HUES6 (cell line): Measurements from ENCODE around the gene MAP2K5.
"Not testable (repeated sequence)": the region's sequence is repeated elsewhere in the genome, so short reads cannot be mapped to it uniquely, and the experiment has no call there.

Experiments used
- H3K27ac ChIP-seq: 2 replicates; pipeline ENCODE4 v1.7.0; 2013; ENCODE audit warnings: low read depth, mild to moderate bottlenecking, low read length, inconsistent platforms
- H3K27me3 ChIP-seq: 2 replicates; pipeline ENCODE4 v1.6.1; 2013; ENCODE audit warnings: low read length; ENCODE audit not compliant: control insufficient read depth, insufficient read depth
- H3K36me3 ChIP-seq: 2 replicates; pipeline ENCODE4 v1.6.1; 2013; ENCODE audit warnings: low read length; ENCODE audit not compliant: control insufficient read depth, insufficient read depth
- H3K4me1 ChIP-seq: 2 replicates; pipeline ENCODE4 v1.6.1; 2013; ENCODE audit warnings: low read length; ENCODE audit not compliant: control insufficient read depth, insufficient read depth
- H3K4me3 ChIP-seq: 2 replicates; pipeline ENCODE4 v1.5.1; 2013; ENCODE audit warnings: low read depth, low read length
- H3K9ac ChIP-seq: one replicate; pipeline ENCODE4 v1.6.1; 2013; ENCODE audit warnings: mild to moderate bottlenecking, low read length
- H3K9me3 ChIP-seq: 2 replicates; pipeline ENCODE4 v1.6.1; 2013; ENCODE audit warnings: low read depth, low read length; ENCODE audit not compliant: control insufficient read depth, insufficient read depth

MAP2K5 gene

DNA sequence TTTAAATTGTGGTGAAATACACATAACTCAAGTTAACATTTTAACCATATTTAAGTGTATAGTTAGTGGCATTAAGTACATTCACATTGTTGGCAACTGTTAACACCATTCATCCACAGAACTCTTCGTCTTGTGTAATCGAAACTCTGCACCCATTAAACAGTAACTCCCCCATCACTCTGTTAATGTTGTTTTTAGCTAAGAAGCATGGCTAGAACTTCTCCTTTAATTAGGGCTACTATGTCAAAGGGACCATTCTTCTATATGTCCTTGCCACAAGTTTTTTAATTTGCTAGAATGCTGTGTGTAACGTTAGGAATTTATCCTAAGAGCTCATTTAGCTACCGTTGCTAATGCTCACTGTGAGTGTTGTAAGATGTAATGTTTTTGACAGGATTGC is 60.6 kb downstream of the MAP2K5 start:
- Histone ChIP-seq H3K4me3 (no peak overlapping the region), H3K36me3 (0 out of 2 replicates have a peak, but pooled peaks cover 4% of the 10 kb centered on the region), H3K9me3 (no peaks in the 10 kb centered on the region), H3K27me3 (no peaks in the 10 kb centered on the region), H3K27ac (no peak overlapping the region), H3K9ac (no peak overlapping the region), H3K4me1 (peaks cover 4% of the 10 kb centered on the region; the same call in 1 of the 2 replicates)

DNA sequence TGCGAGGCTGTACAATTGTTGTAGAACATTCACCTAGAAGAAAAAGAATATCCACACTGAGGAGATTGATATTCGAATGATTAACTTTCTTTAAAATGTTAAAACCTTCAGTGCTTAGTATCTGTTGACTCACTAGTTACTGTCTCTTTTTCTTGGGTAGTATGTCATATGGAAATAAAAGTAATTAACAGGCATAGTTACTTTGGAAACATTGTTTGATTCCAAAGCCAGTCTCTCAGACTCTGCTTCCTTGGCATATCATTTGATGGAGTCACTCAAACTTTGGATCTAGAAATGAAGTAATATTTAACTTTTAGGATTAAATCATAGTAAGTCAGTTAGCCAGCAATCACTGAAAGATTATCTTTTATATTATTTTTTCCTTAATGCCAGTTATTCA is 63.4 kb downstream of the MAP2K5 start:
- Histone ChIP-seq H3K36me3 (no peaks in the 10 kb centered on the region), H3K27ac (no peak overlapping the region), H3K4me1 (peaks cover 4% of the 10 kb centered on the region; the same call in 1 of the 2 replicates), H3K9ac (no peak overlapping the region), H3K27me3 (no peaks in the 10 kb centered on the region), H3K9me3 (no peaks in the 10 kb centered on the region), H3K4me3 (no peak overlapping the region)

DNA sequence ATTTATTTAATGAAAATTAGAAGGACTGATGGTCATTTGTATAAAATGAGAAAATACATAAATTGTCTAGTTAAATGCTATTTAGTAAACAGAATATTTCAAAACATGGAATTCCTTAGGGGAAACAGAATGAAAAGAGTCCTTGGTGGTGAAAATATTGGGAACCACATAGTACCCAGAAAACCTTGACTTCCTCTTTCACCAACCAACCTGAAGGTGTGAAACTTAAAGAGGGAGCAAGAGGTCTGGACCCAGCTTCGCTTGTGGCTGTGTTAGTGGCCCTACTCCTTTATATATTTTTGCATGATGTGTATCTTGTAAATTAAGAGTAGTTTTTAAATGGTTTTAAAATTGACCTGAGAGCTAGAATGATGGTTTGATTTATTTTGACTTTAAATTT is 64.2 kb downstream of the MAP2K5 start:
- H3K9ac ChIP-seq: no peak overlapping the region
- no peak overlapping the region for H3K4me3 ChIP-seq
- H3K4me1 ChIP-seq: peaks cover 4% of the 10 kb centered on the region; the same call in 1 of the 2 replicates
- no peaks in the 10 kb centered on the region for H3K9me3 ChIP-seq
- no peak overlapping the region for H3K27ac ChIP-seq
- H3K36me3 ChIP-seq: no peaks in the 10 kb centered on the region
- no peaks in the 10 kb centered on the region for H3K27me3 ChIP-seq

DNA sequence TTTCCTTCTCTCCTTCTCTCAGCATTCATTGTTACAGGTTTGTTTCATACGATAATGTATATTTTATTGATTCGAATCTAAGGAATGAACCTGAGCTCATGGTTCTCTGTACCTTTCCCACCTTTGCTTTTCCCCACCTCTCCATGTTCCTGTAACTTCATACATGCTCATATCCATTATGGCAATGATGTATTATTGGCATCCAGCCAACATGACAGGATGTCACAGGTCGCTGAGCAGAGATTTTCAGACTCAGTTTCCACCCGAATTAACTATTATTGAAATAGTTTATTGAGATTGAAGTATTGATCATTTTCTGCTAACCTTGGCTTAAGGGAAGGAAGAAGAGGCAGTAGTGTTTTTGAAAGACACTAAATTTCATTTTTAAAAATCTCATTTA is 64.8 kb downstream of the MAP2K5 start:
- no peak overlapping the region for H3K4me3 ChIP-seq
- H3K4me1 ChIP-seq: peaks cover 4% of the 10 kb centered on the region; the same call in 1 of the 2 replicates
- no peaks in the 10 kb centered on the region for H3K36me3 ChIP-seq
- no peak overlapping the region for H3K9ac ChIP-seq
- no peak overlapping the region for H3K27ac ChIP-seq
- no peaks in the 10 kb centered on the region for H3K27me3 ChIP-seq
- no peaks in the 10 kb centered on the region for H3K9me3 ChIP-seq

DNA sequence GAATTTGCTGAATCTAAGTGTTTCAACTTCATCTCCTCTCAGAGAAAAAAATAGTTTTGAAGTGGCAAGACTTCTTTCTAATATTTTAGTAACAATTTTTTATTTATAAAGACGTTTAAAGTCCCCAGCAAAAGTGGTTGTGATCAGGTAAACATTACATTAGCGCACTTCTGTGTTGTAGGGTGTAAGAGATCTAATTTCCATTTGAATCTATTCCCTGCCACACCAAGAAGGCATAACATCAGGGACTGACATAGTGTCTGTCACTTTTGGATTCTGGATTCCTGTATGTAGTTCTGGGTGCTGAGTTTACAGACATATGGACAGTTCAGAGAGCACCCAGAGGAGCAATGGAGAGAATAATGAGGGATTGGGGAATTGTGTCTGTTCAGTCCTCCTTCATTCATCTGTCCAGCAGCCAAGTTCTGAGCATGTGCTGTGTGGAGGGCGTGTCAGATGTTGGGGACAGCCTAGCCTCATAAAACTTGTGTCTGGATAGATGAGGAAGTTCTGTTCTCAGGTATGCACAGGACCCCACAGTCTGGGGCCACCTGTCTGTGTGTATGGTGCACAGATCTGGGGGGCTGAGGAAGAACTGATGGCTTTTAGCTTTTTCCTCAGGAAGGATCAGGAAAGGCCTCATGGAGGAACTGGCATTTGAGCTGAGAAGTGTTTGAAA is 65.6 kb downstream of the MAP2K5 start:
- Histone ChIP-seq H3K36me3 (no peaks in the 10 kb centered on the region), H3K27ac (no peak overlapping the region), H3K27me3 (no peaks in the 10 kb centered on the region), H3K9ac (no peak overlapping the region), H3K9me3 (no peaks in the 10 kb centered on the region), H3K4me1 (peaks cover 4% of the 10 kb centered on the region; the same call in 1 of the 2 replicates), H3K4me3 (no peak overlapping the region)

DNA sequence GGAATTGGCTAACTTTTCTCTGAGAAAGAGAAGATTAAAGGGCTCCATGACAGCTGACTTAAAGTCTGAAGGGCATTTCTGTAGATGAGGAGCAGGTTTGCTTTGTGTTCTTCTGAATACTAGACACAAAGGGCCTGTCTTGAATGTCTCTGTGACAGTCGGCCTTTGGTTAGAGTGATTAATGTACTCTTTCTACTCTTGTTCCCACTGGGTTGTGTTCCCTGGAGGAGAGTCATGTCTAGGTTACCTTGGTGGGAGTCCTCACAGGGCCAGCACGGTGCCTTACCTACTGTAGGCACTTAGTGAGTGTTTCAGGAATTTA is 66.1 kb downstream of the MAP2K5 start:
- H3K27me3 ChIP-seq: no peaks in the 10 kb centered on the region
- no peak overlapping the region for H3K9ac ChIP-seq
- H3K4me3 ChIP-seq: no peak overlapping the region
- H3K27ac ChIP-seq: no peak overlapping the region
- H3K4me1 ChIP-seq: peaks cover 4% of the 10 kb centered on the region; the same call in 1 of the 2 replicates
- H3K36me3 ChIP-seq: no peaks in the 10 kb centered on the region
- H3K9me3 ChIP-seq: no peaks in the 10 kb centered on the region

DNA sequence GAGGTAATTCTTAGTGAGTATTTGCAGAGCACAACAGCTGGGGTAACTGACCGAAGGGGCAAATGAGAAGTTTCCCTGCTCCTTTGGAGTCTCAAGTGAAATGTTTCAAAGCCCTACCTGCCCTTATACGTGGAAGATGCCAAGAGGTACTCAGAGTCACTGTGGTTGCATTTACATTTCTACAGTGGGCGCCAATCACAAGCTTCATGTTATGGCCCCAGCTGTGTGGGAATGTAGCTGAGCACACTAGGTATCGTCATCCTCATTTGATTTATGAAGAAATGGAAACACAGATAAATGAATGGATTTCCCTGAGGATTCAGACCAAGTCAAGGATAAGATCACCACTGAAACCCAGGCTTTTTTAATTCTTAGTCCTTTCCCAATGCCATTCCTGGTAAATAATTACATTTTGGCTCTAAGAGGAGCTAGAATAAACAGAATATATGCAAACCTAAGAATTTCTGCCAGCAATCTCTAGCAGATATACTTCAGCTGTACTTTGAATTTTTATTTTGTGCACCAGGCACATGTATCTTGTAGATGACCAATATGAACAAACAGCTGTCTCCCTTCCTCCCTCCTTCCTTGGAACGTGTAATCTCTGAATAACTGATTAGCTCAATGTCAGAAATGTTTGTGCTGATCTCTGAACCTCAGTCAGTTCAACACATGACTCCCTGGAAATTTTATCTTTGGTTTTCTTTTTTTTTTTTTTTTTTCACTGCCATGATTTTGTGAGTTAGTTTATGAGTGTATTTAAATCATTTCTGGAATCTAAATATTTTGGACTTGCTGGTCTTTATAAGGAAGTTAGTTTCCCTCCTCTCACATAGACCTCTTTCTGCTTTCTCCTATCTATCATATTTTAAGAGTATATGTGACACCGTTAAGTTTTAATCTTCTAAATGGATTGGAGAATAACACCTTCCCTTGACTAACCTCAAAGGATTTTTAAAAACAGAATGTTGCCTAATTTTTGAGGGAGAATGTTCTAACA is 69.2 kb downstream of the MAP2K5 start:
- H3K27ac ChIP-seq: no peak overlapping the region
- H3K4me1 ChIP-seq: peaks cover 7% of the 10 kb centered on the region
- no peaks in the 10 kb centered on the region for H3K36me3 ChIP-seq
- H3K9ac ChIP-seq: no peak overlapping the region
- H3K27me3 ChIP-seq: no peaks in the 10 kb centered on the region
- no peak overlapping the region for H3K4me3 ChIP-seq
- no peaks in the 10 kb centered on the region for H3K9me3 ChIP-seq

DNA sequence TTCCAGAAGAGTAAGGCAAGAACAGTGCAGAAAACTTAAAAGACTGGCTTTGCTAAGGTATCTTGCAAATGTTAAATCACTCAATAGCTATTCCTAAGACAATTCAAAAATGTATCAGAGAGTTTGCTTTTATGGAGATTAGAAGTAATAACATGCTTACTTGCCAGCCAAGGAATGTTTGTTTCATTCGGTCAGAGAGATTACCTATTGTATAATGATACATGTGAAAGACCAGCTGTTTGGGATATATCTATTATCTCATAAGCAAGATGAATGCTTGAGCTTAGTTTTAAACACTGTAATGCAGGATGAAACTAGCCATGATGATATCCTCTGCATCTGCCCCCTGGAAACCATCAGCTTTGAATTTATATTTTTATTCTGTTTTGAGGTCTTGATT is 70.7 kb downstream of the MAP2K5 start:
- no peaks in the 10 kb centered on the region for H3K36me3 ChIP-seq
- peaks cover 7% of the 10 kb centered on the region for H3K4me1 ChIP-seq
- no peak overlapping the region for H3K27ac ChIP-seq
- no peaks in the 10 kb centered on the region for H3K27me3 ChIP-seq
- H3K9ac ChIP-seq: no peak overlapping the region
- no peaks in the 10 kb centered on the region for H3K9me3 ChIP-seq
- no peak overlapping the region for H3K4me3 ChIP-seq

DNA sequence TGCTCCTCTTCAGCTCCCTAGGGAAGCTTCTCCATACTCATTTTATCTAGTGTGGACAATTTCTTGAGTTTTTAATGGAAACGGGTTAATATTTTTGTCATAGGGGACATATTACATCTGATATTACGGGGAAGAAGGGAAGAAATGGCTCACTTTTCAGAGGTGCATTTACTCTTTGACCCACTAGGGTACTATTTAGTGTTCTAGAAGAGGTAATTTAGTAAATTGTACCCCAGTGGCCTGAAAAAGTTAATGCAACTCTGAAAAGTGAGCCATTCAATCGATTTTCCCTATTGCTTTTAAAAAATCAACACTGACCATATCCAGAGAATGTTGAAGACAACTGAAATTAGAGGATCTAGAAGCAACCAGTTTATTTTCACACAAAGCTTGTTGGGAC is 71.2 kb downstream of the MAP2K5 start:
- no peak overlapping the region for H3K27ac ChIP-seq
- no peaks in the 10 kb centered on the region for H3K9me3 ChIP-seq
- no peak overlapping the region for H3K4me3 ChIP-seq
- no peaks in the 10 kb centered on the region for H3K36me3 ChIP-seq
- H3K9ac ChIP-seq: no peak overlapping the region
- H3K4me1 ChIP-seq: peaks cover 7% of the 10 kb centered on the region
- H3K27me3 ChIP-seq: no peaks in the 10 kb centered on the region

DNA sequence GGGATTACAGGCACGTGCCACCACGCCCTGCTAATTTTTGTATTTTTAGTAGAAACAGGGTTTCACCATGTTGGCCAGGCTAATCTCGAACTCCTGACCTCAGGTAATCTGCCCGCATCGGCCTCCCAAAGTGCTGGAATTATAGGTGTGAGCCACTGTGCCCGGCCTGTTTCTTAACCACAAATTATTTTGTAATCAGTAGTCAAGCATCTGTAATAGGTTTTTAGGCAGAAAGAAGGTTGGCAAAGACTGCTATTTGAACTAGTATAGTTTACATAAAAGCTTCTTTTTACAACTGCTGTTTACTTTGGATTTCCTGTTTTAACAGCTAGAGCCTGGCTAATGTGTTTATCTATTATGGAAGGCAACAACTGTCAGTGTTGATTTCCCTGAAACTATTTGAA is 72.6 kb downstream of the MAP2K5 start:
- not testable (repeated sequence) for H3K27me3 ChIP-seq, H3K4me3 ChIP-seq, H3K9me3 ChIP-seq

DNA sequence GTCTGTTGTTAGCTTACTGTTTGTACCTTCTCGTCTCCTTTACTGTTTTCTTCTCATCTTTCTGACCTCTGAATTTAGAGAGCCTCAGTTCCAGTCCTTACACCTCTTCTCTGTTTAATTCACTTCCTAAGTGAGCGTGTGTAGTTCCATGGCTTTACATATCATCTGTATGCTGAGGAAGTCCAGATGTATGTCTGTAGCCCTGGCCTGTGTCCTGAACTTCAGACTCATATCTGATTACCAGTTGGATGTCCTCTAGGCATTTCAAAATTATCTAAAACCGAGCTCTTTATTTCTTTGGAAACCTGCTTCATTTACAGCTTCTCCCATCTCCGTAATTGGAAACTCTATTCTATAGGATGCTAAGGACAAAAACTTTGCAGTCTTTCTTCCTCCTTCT is 75.8 kb downstream of the MAP2K5 start:
- peaks cover 7% of the 10 kb centered on the region for H3K4me1 ChIP-seq
- H3K27ac ChIP-seq: no peak overlapping the region
- no peaks in the 10 kb centered on the region for H3K9me3 ChIP-seq
- no peaks in the 10 kb centered on the region for H3K36me3 ChIP-seq
- no peaks in the 10 kb centered on the region for H3K27me3 ChIP-seq
- no peak overlapping the region for H3K4me3 ChIP-seq
- no peak overlapping the region for H3K9ac ChIP-seq

More for the DNA sequence above, 72.6 kb downstream of the MAP2K5 start:
- not testable (repeated sequence) for H3K9ac ChIP-seq, H3K27ac ChIP-seq, H3K36me3 ChIP-seq, H3K4me1 ChIP-seq
